Gastrocnemius medialis (tissue), 4 donors: ENCODE measurements around the gene GRIK3.

Source experiments
- POLR2A ChIP-seq, 2 donors: fragments of 450-650 bp; IDR thresholded peaks; one replicate each; pipeline ENCODE4 v1.6.1; 2017; ENCODE audit warnings: antibody characterized with exemption in 2 of 2, mild to moderate bottlenecking in 2 of 2, moderate library complexity in 2 of 2
- TF ChIP-seq, protein P1 (sequence below), 5 experiments: fragments of 450-650 bp in 3 of 5; fragments of 200-600 bp in 2 of 5; sonication (generic) in 2 of 5; IDR thresholded peaks in 4 of 5; conservative IDR thresholded peaks in 1 of 5; 1 replicate in 4 of 5; 2 replicates in 1 of 5; pipeline ENCODE4 v1.5.1; 2016 to 2019; ENCODE audit warnings: antibody characterized with exemption in 5 of 5, mild to moderate bottlenecking in 3 of 5, moderate library complexity in 3 of 5

DNA sequence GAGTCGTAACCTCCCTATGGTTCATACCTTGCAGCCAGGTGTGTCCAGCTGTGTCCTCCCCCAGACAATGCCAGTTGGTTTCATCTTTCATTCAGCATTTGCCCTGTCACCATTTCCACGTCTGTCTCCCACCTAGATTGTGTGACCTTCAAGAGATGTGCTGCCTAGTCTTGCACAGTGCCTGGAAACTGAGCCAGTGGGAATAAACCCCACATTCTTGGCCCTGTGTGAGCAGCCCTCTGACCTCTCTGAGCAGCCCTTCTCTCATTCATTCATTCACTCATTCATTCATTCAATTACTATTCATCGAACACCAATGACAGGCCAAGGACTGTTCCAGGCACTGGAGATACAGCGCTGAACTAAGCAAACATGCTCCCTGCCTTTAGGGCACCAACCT is 115.7 kb downstream of the GRIK3 start:
- TF ChIP-seq, protein P1, sequence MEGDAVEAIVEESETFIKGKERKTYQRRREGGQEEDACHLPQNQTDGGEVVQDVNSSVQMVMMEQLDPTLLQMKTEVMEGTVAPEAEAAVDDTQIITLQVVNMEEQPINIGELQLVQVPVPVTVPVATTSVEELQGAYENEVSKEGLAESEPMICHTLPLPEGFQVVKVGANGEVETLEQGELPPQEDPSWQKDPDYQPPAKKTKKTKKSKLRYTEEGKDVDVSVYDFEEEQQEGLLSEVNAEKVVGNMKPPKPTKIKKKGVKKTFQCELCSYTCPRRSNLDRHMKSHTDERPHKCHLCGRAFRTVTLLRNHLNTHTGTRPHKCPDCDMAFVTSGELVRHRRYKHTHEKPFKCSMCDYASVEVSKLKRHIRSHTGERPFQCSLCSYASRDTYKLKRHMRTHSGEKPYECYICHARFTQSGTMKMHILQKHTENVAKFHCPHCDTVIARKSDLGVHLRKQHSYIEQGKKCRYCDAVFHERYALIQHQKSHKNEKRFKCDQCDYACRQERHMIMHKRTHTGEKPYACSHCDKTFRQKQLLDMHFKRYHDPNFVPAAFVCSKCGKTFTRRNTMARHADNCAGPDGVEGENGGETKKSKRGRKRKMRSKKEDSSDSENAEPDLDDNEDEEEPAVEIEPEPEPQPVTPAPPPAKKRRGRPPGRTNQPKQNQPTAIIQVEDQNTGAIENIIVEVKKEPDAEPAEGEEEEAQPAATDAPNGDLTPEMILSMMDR (IDR thresholded peaks at IDR 0.05 in 4 of 5, conservative IDR thresholded peaks at IDR 0.05 in 1 of 5): no peak
- TF ChIP-seq POLR2A (IDR thresholded peaks at IDR 0.05): no peak
